Suprapubic skin (tissue), 4 donors: ENCODE data around the gene F3. TPM values are rescaled to one million over a fixed set of nuclear protein-coding genes. Genes with fewer than 3 reads are reported as not detected.

Experiments
- DNase-seq, 2 donors: peaks; one replicate each; pipeline ENCODE4 v3.0.0-alpha.2; 2019; ENCODE audit warnings: low spot score in 2 of 2
- H3K27ac ChIP-seq: fragments of 200-600 bp; sonication (generic); one replicate; pipeline ENCODE4 v1.5.1; 2019
- H3K27me3 ChIP-seq: fragments of 200-600 bp; sonication (generic); one replicate; pipeline ENCODE4 v1.5.1; 2019
- H3K36me3 ChIP-seq: fragments of 200-600 bp; sonication (generic); one replicate; pipeline ENCODE4 v1.5.1; 2019
- H3K4me1 ChIP-seq: fragments of 200-600 bp; sonication (generic); one replicate; pipeline ENCODE4 v1.5.1; 2019
- H3K4me3 ChIP-seq: fragments of 200-600 bp; sonication (generic); one replicate; pipeline ENCODE4 v1.5.1; 2019; ENCODE audit warnings: mild to moderate bottlenecking
- H3K9me3 ChIP-seq: fragments of 200-600 bp; sonication (generic); one replicate; pipeline ENCODE4 v1.5.1; 2019
- EP300 ChIP-seq: sonication (generic); formaldehyde crosslinking; IDR thresholded peaks from one replicate; pipeline ENCODE4 v1.6.1; 2017; ENCODE audit warnings: antibody characterized with exemption
- POLR2A ChIP-seq, 2 donors: fragments of 450-650 bp; IDR thresholded peaks; one replicate each; pipeline ENCODE4 v1.6.1; 2017; ENCODE audit warnings: antibody characterized with exemption in 2 of 2, mild to moderate bottlenecking in 2 of 2, moderate library complexity in 2 of 2
- POLR2AphosphoS5 ChIP-seq, 3 donors: sonication (generic); formaldehyde crosslinking; IDR thresholded peaks; one replicate each; pipeline ENCODE4 v1.6.1; 2017; ENCODE audit warnings: antibody characterized with exemption in 3 of 3
- WGBS: methylation state at CpG from one replicate; pipeline ENCODE4 v1.1.5; 2018; 5-methylcytosine and 5-hydroxymethylcytosine counted together
- total RNA-seq, 4 donors: library from RNA; depleted of rRNA; stranded (reverse); fragments of >200 nt; gene quantifications; one replicate each; pipeline ENCODE4 v1.1.0, GENCODE V29; 2016
- TF ChIP-seq, protein P1 (sequence below), 2 donors: fragments of 200-600 bp in 1 of 2; fragments of 450-650 bp in 1 of 2; sonication (generic) in 1 of 2; IDR thresholded peaks; one replicate each; pipeline ENCODE4 v1.5.1; 2016 to 2019; ENCODE audit warnings: antibody characterized with exemption in 2 of 2, mild to moderate bottlenecking in 1 of 2, moderate library complexity in 1 of 2

F3 gene
- total RNA-seq, 4 donors from 2014 or later: 36.5 to 110 (median 84.0) TPM

GRCh38 chr1:94555091-94555490 lies 13.5 kb upstream of the F3 start:
- no peak for DNase-seq
- Histone ChIP-seq H3K4me3 (no peak overlapping the region), H3K36me3 (no peaks in the 10 kb centered on the region), H3K27ac (no peak overlapping the region), H3K9me3 (no peaks in the 10 kb centered on the region), H3K27me3 (no peaks in the 10 kb centered on the region), H3K4me1 (peaks cover 7% of the 10 kb centered on the region)
- no peak for TF ChIP-seq POLR2AphosphoS5 (IDR thresholded peaks at IDR 0.05)
- WGBS: 76% methylated on average over 5 of the region's 5 CpGs

DNA sequence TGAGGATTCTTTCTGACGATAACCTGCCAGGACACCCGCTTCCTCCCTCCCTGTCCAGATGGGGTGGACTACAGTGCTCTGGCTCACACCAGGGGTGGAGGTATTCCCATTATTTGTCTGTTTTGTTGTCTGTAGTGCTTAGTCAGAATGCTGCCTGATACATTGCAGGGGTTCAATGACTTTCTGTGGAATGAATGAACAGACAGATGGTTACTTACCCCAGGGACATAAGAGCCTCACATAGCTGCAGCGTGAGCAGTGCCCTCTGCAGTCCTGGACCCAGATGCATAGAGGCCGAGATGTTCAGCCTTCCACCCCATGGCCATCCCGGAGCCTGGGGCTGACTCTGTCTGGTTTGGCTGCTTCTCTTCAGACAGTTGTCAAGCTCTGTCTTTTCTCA lies 13.0 kb upstream of the F3 start:
- H3K36me3 ChIP-seq: no peaks in the 10 kb centered on the region
- no peak overlapping the region for H3K4me3 ChIP-seq
- H3K27me3 ChIP-seq: no peaks in the 10 kb centered on the region
- 94% methylated on average over 5 of the region's 5 CpGs for WGBS
- DNase-seq: no peak
- peaks cover 7% of the 10 kb centered on the region for H3K4me1 ChIP-seq
- no peak for TF ChIP-seq POLR2A (IDR thresholded peaks at IDR 0.05)
- TF ChIP-seq, protein P1, sequence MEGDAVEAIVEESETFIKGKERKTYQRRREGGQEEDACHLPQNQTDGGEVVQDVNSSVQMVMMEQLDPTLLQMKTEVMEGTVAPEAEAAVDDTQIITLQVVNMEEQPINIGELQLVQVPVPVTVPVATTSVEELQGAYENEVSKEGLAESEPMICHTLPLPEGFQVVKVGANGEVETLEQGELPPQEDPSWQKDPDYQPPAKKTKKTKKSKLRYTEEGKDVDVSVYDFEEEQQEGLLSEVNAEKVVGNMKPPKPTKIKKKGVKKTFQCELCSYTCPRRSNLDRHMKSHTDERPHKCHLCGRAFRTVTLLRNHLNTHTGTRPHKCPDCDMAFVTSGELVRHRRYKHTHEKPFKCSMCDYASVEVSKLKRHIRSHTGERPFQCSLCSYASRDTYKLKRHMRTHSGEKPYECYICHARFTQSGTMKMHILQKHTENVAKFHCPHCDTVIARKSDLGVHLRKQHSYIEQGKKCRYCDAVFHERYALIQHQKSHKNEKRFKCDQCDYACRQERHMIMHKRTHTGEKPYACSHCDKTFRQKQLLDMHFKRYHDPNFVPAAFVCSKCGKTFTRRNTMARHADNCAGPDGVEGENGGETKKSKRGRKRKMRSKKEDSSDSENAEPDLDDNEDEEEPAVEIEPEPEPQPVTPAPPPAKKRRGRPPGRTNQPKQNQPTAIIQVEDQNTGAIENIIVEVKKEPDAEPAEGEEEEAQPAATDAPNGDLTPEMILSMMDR (IDR thresholded peaks at IDR 0.05): no peak
- TF ChIP-seq EP300: no peak
- no peak for TF ChIP-seq POLR2AphosphoS5 (IDR thresholded peaks at IDR 0.05)
- no peak overlapping the region for H3K27ac ChIP-seq
- H3K9me3 ChIP-seq: no peaks in the 10 kb centered on the region

GRCh38 chr1:94553931-94554330 lies 12.4 kb upstream of the F3 start:
- Histone ChIP-seq H3K4me1 (peaks cover 7% of the 10 kb centered on the region), H3K27me3 (no peaks in the 10 kb centered on the region), H3K36me3 (no peaks in the 10 kb centered on the region), H3K27ac (no peak overlapping the region), H3K9me3 (no peaks in the 10 kb centered on the region), H3K4me3 (no peak overlapping the region)
- WGBS: 77% methylated on average over 4 of the region's 4 CpGs
- no peak for DNase-seq
- TF ChIP-seq EP300: no peak
- no peak for TF ChIP-seq POLR2AphosphoS5 (IDR thresholded peaks at IDR 0.05)
- TF ChIP-seq POLR2A (IDR thresholded peaks at IDR 0.05): no peak
- TF ChIP-seq, protein P1 (IDR thresholded peaks at IDR 0.05): no peak

DNA sequence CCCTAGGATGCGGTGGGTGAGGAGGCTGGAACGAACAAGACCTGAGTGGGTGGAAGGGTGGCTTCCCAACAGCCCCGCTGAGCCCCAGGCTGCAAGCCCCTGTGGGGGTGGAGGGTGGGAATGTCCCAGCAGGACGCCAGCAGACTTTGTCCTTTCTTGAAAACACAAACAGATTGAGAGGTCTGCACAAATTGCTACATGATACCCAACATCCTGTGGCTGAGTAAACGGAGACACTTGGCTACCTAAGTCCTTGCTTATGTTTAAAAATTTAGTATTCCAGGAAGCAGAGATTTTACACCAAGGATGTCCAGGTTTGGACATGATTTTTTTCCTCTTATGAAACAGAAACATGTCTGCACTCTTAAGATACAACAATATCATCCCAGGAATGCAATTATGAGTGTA lies 11.8 kb upstream of the F3 start:
- Histone ChIP-seq H3K27me3 (no peaks in the 10 kb centered on the region), H3K27ac (no peak overlapping the region), H3K9me3 (no peaks in the 10 kb centered on the region), H3K4me3 (no peak overlapping the region), H3K4me1 (peaks cover 7% of the 10 kb centered on the region), H3K36me3 (no peaks in the 10 kb centered on the region)
- DNase-seq: no peak
- 41% methylated on average over 5 of the region's 5 CpGs for WGBS
- TF ChIP-seq POLR2A (IDR thresholded peaks at IDR 0.05) (no peak), EP300 (no peak), POLR2AphosphoS5 (IDR thresholded peaks at IDR 0.05) (no peak)
- TF ChIP-seq, protein P1 (IDR thresholded peaks at IDR 0.05): no peak

GRCh38 chr1:94552071-94552586 lies 10.6 kb upstream of the F3 start:
- TF ChIP-seq POLR2A (IDR thresholded peaks at IDR 0.05) (no peak), POLR2AphosphoS5 (IDR thresholded peaks at IDR 0.05) (no peak), EP300 (no peak)
- TF ChIP-seq, protein P1 (IDR thresholded peaks at IDR 0.05): no peak
- Histone ChIP-seq H3K9me3 (no peaks in the 10 kb centered on the region), H3K27me3 (no peaks in the 10 kb centered on the region), H3K4me1 (peaks cover 7% of the 10 kb centered on the region), H3K27ac (no peak overlapping the region), H3K36me3 (no peaks in the 10 kb centered on the region), H3K4me3 (no peak overlapping the region)
- 88% methylated on average over 8 of the region's 8 CpGs for WGBS
- DNase-seq: no peak

DNA sequence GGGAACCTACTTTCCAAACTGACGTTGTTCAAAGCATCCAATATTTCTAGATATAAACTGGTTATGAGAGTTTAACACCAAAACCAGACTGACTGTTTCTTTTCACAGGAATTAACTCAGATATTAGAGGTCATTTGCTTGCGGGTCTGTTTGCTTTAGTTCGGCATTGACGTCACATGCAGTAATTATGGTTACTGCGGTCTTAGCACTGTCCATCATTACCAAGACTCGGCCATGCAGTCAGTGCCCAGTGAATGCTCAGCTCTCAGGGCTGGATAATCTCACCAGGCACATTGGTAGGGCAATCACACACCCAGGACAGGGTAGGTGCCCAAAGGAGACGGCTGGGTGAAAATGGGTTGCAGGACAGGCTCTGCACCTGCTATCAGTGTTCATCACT lies 9.9 kb upstream of the F3 start:
- DNase-seq: no peak
- H3K9me3 ChIP-seq: no peaks in the 10 kb centered on the region
- no peak overlapping the region for H3K27ac ChIP-seq
- WGBS: 90% methylated on average over 7 of the region's 7 CpGs
- no peaks in the 10 kb centered on the region for H3K27me3 ChIP-seq
- TF ChIP-seq POLR2A (IDR thresholded peaks at IDR 0.05): no peak
- no peak for TF ChIP-seq EP300
- H3K4me3 ChIP-seq: no peak overlapping the region
- peaks cover 7% of the 10 kb centered on the region for H3K4me1 ChIP-seq
- H3K36me3 ChIP-seq: no peaks in the 10 kb centered on the region
